Keratinocyte (primary cell): ENCODE data around the gene CILP. TPM values are rescaled to one million over a fixed set of nuclear protein-coding genes. Genes with fewer than 3 reads are reported as not detected.

Source experiments
- DNase-seq: peaks from one replicate; pipeline ENCODE4 v3.0.0-alpha.2; 2011; ENCODE audit warnings: low read depth, missing footprints, low spot score
- FAIRE-seq: peaks from 2 replicates; lab custom pipeline; 2011; peaks lifted over from hg19 to GRCh38; lab: Jason Lieb, UNC
- H2AFZ ChIP-seq: 2 replicates; pipeline ENCODE4 v1.6.0; 2012; ENCODE audit warnings: low read length, control low read depth, inconsistent platforms; ENCODE audit not compliant: control insufficient read depth
- H3K27ac ChIP-seq: 2 replicates; pipeline ENCODE4 v1.5.1; 2011; ENCODE audit warnings: low read length; ENCODE audit not compliant: control insufficient read depth, insufficient read depth
- H3K27me3 ChIP-seq: 3 replicates; pipeline ENCODE4 v1.6.0; 2011; ENCODE audit warnings: low read length; ENCODE audit not compliant: control insufficient read depth, insufficient read depth; ENCODE audit errors: extremely low read depth
- H3K36me3 ChIP-seq, 2 experiments: 2 replicates in 1 of 2; 3 replicates in 1 of 2; pipeline ENCODE4 v1.5.1; 2011; ENCODE audit warnings: low read length in 2 of 2, mild to moderate bottlenecking in 1 of 2; ENCODE audit not compliant: control insufficient read depth in 2 of 2, insufficient read depth in 2 of 2; ENCODE audit errors: extremely low read depth in 1 of 2
- H3K4me1 ChIP-seq: 3 replicates; pipeline ENCODE4 v1.5.1; 2011; ENCODE audit warnings: low read length; ENCODE audit not compliant: control insufficient read depth, insufficient read depth; ENCODE audit errors: extremely low read depth
- H3K4me2 ChIP-seq: 3 replicates; pipeline ENCODE4 v1.6.0; 2011; ENCODE audit warnings: low read depth, low read length; ENCODE audit not compliant: control insufficient read depth, insufficient read depth; ENCODE audit errors: extremely low read depth
- H3K4me3 ChIP-seq, 3 experiments: fragments of 200-600 bp in 1 of 3; sonication (generic) in 1 of 3; 2 replicates in 2 of 3; 3 replicates in 1 of 3; pipeline ENCODE4 v1.5.1; 2011 to 2016; ENCODE audit warnings: low read length in 3 of 3, mild to moderate bottlenecking in 3 of 3, control low read depth in 2 of 3, inconsistent platforms in 1 of 3, low read depth in 1 of 3, mixed read lengths in 1 of 3, mixed run types in 1 of 3, moderate library complexity in 1 of 3; ENCODE audit not compliant: control insufficient read depth in 2 of 3, insufficient read depth in 2 of 3; ENCODE audit errors: extremely low read depth in 1 of 3
- H3K79me2 ChIP-seq: 2 replicates; pipeline ENCODE4 v1.6.0; 2012; ENCODE audit warnings: low read length; ENCODE audit not compliant: control insufficient read depth, insufficient read depth
- H3K9ac ChIP-seq: 3 replicates; pipeline ENCODE4 v1.6.0; 2011; ENCODE audit warnings: low read length; ENCODE audit not compliant: control insufficient read depth, insufficient read depth; ENCODE audit errors: extremely low read depth
- H3K9me1 ChIP-seq: 3 replicates; pipeline ENCODE4 v1.6.0; 2011; ENCODE audit warnings: low read length; ENCODE audit not compliant: control insufficient read depth, insufficient read depth; ENCODE audit errors: extremely low read depth
- H3K9me3 ChIP-seq: 2 replicates; pipeline ENCODE4 v1.5.1; 2012; ENCODE audit warnings: low read depth, low read length; ENCODE audit not compliant: control insufficient read depth
- H4K20me1 ChIP-seq: 3 replicates; pipeline ENCODE4 v1.6.0; 2011; ENCODE audit warnings: low read length; ENCODE audit not compliant: control insufficient read depth, insufficient read depth; ENCODE audit errors: extremely low read depth
- CTCF ChIP-seq, 3 experiments: IDR thresholded peaks in 1 of 3; conservative IDR thresholded peaks in 1 of 3; optimal IDR thresholded peaks in 1 of 3; 2 replicates in 2 of 3; 3 replicates in 1 of 3; pipeline versions ENCODE3 to v1.5.1; 2011; ENCODE audit warnings: low read length in 3 of 3, mild to moderate bottlenecking in 3 of 3, moderate library complexity in 2 of 3, control low read depth in 1 of 3, inconsistent platforms in 1 of 3; ENCODE audit not compliant: insufficient read depth in 2 of 3; ENCODE audit errors: extremely low read depth in 1 of 3
- EZH2 ChIP-seq: IDR thresholded peaks from one replicate; pipeline ENCODE4 v1.6.1; 2012; ENCODE audit warnings: inconsistent platforms, mild to moderate bottlenecking, low read length, moderate library complexity
- dilution Hi-C: fragments of 300-500 bp; cut with MboI; formaldehyde crosslinking; loops from one replicate; pipeline ENCODE4 v1.7.0; 2020; ENCODE audit warnings: low sequenced_read_pairs; ENCODE audit not compliant: extremely low pct_ligation_motif_present
- polyA plus RNA-seq, 5 experiments: library from polyadenylated mRNA; depleted of rRNA in 3 of 5; stranded (reverse) in 3 of 5; stranded (forward) in 1 of 5; unstranded in 1 of 5; fragments of >200 nt; gene quantifications; 1 replicate in 1 of 5; 2 replicates in 3 of 5; 3 replicates in 1 of 5; pipeline versions ENCODE4 v1.2.1 to v1.2.3, GENCODE V29; 2011 to 2012; ENCODE audit warnings: missing spikeins in 2 of 5, low read depth in 1 of 5, low replicate concordance in 1 of 5
- small RNA-seq, 3 experiments: library from RNA; depleted of rRNA; stranded (forward); fragments of <200 nt; gene quantifications; one replicate each; pipeline ENCODE3, GENCODE V24; 2012; ENCODE audit warnings: low read depth in 3 of 3, low replicate concordance in 1 of 3; ENCODE audit not compliant: insufficient read length in 3 of 3

CILP gene
- polyA plus RNA-seq, 1 donor (not counting 4 experiments of a cell fraction or from before 2014, with no cell fraction given), result not detected

- Histone ChIP-seq H3K9ac (no peak overlapping the region), H3K4me2 (no peak overlapping the region), H3K4me1 (no peaks in the 10 kb centered on the region), H3K27ac (no peak overlapping the region), H2AFZ (no peak overlapping the region), H3K27me3 (no peaks in the 10 kb centered on the region), H3K36me3 (peaks cover 0 to 3% of the 10 kb centered on the region in 2 experiments), H3K9me3 (no peaks in the 10 kb centered on the region), H3K4me3 (no peak overlapping the region), H3K9me1 (no peaks in the 10 kb centered on the region), H3K79me2 (no peaks in the 10 kb centered on the region), H4K20me1 (no peaks in the 10 kb centered on the region)
- TF ChIP-seq EZH2, result no peak
- no peak for TF ChIP-seq CTCF (optimal IDR thresholded peaks at IDR 0.05 in 1 of 3, IDR thresholded peaks at IDR 0.05 in 1 of 3, conservative IDR thresholded peaks at IDR 0.05 in 1 of 3; ENCODE audit: extremely low read depth in 1 of 3, insufficient read depth in 2 of 3, low read length in 3 of 3)
- DNase-seq (no peak), FAIRE-seq (no peak)
- dilution Hi-C loops, result no loop called here
These were observed 63.4 kb downstream of the CILP start for GRCh38 chr15:65147902-65148301.

GRCh38 chr15:65146438-65146837 is 64.8 kb downstream of the CILP start:
- no peak overlapping the region for H3K4me3 ChIP-seq
- no peak overlapping the region for H2AFZ ChIP-seq
- peaks cover 0 to 3% of the 10 kb centered on the region in 2 experiments for H3K36me3 ChIP-seq
- no peaks in the 10 kb centered on the region for H3K27me3 ChIP-seq
- FAIRE-seq (no peak), DNase-seq (no peak)
- no peaks in the 10 kb centered on the region for H3K9me3 ChIP-seq
- H3K79me2 ChIP-seq, result no peaks in the 10 kb centered on the region
- H4K20me1 ChIP-seq, result no peaks in the 10 kb centered on the region
- no peaks in the 10 kb centered on the region for H3K4me1 ChIP-seq
- TF ChIP-seq EZH2 (no peak), CTCF (optimal IDR thresholded peaks at IDR 0.05 in 1 of 3, IDR thresholded peaks at IDR 0.05 in 1 of 3, conservative IDR thresholded peaks at IDR 0.05 in 1 of 3; ENCODE audit: extremely low read depth in 1 of 3, insufficient read depth in 2 of 3, low read length in 3 of 3) (no peak)
- no peak overlapping the region for H3K4me2 ChIP-seq
- dilution Hi-C loops, result no loop called here
- H3K27ac ChIP-seq, result no peak overlapping the region
- H3K9me1 ChIP-seq, result no peaks in the 10 kb centered on the region
- H3K9ac ChIP-seq, result no peak overlapping the region

Small RNAs within 50 kb of the gene (small RNA-seq; reads per million reads assigned to genes)
- gene AC068213.1 (0 reads per million in 3 experiments), gene RNU6-686P (0 reads per million in 3 experiments)

Other genes starting within 250 kb of the CILP start
- gene SPG21, start 221.6 kb downstream of the CILP start, polyA plus RNA-seq, result 40.3 to 62.9 TPM (median 58.0 TPM) in 3 replicates
- gene MTFMT, start 181.8 kb downstream of the CILP start, polyA plus RNA-seq, result 15.9 to 21.0 TPM (median 17.3 TPM) in 3 replicates
- gene SLC51B, start 166.1 kb downstream of the CILP start, polyA plus RNA-seq, result not detected in 3 replicates
- not detected in 3 replicates for gene RASL12, start 143.5 kb downstream of the CILP start, polyA plus RNA-seq
- gene KBTBD13, start 134.7 kb downstream of the CILP start, polyA plus RNA-seq, result not detected in 3 replicates
- 0.27 to 0.85 TPM (median 0.55 TPM) in 3 replicates for gene UBAP1L, start 96.3 kb downstream of the CILP start, polyA plus RNA-seq
- 12.2 to 17.2 TPM (median 15.8 TPM) in 3 replicates for gene PDCD7, start 77.7 kb downstream of the CILP start, polyA plus RNA-seq
- gene CLPX, start 26.1 kb downstream of the CILP start, polyA plus RNA-seq, result 29.0 to 51.5 TPM (median 43.6 TPM) in 3 replicates
- 1.2 to 3.5 TPM (median 2.1 TPM) in 3 replicates for gene PARP16, start 75.4 kb upstream of the CILP start, polyA plus RNA-seq
- not detected in 3 replicates for gene RNU5A-1, start 84.6 kb upstream of the CILP start, polyA plus RNA-seq
- gene RNU5B-1, start 93.2 kb upstream of the CILP start, polyA plus RNA-seq, result not detected in 3 replicates
- gene IGDCC3, start 166.5 kb upstream of the CILP start, polyA plus RNA-seq, result not detected in 3 replicates
- 0.04 to 0.12 TPM in 2 of 3 replicates, not detected in the other for gene IGDCC4, start 211.5 kb upstream of the CILP start, polyA plus RNA-seq